DMS114 treated with DMSO at 0.1 percent for 48 hours (cell line): ENCODE data around the gene XPO6.
"Not testable (repeated sequence)": the region's sequence is repeated elsewhere in the genome, so short reads cannot be mapped to it uniquely, and the experiment has no call there.

Experiments
- DNase-seq: peaks from one replicate; lab custom pipeline; 2025; ENCODE audit not compliant: unreplicated experiment; lab: John Stamatoyannopoulos, UW

Gene XPO6

GRCh38 chr16:28118637-28119036, 93.1 kb downstream of the XPO6 start:
- DNase-seq: no peak

DNA sequence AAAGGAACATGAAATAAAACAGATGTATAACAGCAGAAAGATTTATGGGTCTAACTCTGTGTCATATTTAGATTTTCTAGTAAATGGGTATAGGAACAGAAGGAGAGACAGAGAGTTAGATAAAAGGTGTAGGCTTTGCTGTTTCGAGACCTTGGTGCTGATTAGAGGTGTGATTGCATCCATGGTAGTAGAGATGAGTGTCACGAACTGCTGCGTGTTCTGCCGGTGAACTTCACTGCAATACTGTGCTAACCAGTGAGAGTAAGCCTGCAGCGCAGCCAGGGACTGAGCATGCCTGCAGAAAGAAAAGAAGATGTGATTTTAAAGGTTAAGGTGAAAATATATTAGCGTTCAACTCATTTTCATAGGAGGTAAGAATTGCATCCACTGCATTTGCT, 94.6 kb downstream of the XPO6 start:
- DNase-seq: no peak

- DNase-seq: not testable (repeated sequence)
Observed at GRCh38 chr16:28115866-28116265, 95.9 kb downstream of the XPO6 start.

GRCh38 chr16:28112908-28113307, 98.9 kb downstream of the XPO6 start:
- no peak for DNase-seq

GRCh38 chr16:28110977-28111376, 100.8 kb downstream of the XPO6 start:
- no peak for DNase-seq

DNA sequence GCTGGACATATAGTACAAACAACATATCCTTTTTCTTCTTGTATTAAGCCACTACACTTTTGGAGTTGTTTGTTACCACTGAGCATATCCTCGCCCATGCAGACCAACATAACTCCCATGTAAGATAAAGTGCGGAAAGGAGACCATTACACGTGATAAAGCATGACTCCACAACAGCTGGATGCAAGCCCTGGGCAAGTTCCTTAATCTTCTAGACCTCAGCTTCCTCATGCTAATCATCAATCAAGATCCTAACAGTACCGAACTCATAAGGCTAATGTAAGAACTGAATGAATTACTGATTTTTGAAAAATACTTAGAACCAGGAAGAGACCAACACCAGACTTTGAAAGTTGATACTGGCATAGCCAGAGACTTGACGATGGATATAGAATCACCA, 101.3 kb downstream of the XPO6 start:
- DNase-seq: no peak

DNA sequence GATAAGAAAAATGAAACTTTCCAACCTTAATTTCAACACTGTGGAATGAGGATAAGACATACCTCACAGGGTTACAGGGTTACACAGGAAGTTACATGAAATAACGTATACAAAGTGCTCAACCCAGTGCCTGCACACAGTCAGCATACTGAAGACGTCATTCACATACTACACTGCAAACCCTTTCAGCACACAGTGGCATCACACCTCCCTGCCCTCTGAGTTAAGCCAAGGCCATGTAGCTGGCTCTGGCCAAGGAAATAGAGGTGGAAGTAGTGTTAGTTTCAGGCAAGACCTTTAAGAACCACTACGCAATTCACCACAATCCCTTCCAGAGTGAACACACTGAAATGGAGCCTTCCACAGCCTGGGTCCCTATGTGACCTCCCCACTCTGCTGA, 101.7 kb downstream of the XPO6 start:
- no peak for DNase-seq

DNA sequence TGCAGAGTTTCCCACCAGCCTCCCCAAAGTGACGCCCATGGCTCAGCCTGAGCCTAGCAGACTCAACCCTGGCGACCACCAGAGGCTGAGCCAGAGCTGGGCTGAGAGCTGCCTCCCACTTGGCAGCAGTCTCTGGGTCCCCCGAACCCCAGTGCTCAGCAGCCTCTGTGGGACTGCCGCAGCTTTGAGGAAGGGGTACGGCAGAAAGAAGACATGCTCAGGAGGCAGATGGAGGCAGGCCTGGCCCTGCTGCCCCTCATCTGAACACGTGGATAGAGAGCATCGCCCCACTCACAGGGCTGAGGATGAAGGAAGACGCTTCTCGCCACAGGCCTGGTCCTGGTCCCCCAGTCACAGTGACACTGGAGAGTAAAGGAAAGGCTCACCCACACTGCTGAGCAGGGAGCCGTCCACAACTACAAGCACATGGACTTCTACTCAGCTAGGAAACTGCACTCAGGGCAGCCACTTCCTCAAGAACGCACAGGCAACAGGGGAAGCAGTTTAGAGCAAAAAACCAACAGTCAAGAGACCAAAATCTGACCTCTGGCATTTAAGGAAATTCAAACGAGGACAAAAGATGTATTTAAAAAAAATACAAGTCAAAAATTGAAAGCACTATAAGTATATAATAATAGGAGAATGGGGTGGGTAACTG, 103.0 kb downstream of the XPO6 start:
- DNase-seq: no peak

DNA sequence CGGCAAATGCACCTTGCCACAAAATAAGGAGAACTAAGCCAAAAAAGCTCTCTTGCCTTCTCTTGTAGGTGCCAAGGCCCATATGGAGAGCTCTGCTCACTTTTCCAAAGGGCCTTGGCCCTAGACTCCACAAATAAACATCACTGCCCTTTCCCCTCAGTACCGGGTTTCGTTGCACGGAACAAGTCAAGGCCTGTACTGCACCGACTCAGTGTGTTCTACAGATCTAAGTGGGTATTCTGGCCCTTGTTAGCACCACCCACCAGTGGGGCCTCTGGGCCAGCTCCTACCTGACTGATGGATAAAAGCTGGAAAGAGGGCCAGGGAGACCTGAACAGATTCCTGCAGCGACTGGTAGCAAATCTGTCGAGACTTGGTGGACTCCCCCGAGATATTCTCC, 104.5 kb downstream of the XPO6 start:
- DNase-seq: no peak

DNA sequence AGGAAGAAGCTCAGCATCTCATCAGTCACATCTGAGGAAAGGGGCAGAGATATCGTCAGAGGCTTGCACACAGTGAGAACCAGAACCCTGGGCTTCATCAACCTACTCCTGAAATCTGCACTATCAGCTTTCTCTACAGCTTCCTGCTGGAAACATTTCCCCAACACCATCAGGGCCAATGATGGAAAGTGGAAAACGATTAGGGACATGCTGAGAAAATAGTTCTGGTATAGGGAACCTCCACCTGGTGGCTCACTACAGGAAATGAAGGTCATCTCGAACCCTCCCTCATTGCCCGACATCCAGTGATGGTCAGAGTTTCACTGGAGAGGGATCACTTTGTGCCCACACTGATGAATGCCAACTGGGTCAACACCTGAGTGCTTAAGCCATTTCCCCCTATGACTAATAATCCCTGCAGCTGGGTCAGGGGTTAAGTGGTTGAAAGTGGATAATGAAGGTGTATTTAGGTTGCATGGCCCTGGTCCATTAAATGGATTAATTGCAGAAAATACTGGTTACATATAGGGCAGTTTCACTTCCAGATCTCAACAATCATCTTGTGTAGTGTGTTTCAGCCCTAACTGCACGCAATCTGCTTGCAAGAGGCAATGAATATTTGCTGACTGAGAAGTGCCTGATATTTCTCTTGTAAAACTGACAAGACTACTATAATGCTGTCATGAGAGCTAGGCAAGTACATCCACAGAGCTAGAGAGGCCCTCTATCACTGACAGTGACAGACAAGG, 105.1 kb downstream of the XPO6 start:
- DNase-seq: no peak

- no peak for DNase-seq
Observed at GRCh38 chr16:28105954-28106353, 105.8 kb downstream of the XPO6 start.

GRCh38 chr16:28105297-28105696, 106.5 kb downstream of the XPO6 start:
- DNase-seq: no peak

DNA sequence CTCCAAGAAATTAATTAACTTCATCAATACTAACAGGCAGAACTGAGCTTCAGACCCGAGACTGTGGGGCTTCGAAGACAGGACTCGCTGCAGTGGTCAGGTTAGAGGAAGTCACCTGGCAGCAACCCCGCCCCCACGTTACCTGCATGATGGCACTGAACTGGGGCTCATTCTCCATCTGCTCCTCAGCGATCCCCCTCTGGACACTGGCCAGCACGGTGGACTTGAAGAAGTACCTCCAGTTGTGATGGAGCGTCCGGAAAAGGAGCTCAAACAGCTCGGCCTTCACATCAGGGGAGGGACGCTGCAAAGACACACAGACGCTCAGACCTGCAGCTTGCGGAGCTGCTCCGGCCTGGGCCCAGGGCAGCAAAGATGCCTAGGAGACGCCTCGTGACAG, 107.4 kb downstream of the XPO6 start:
- DNase-seq: no peak

GRCh38 chr16:28103516-28104170, 108.1 kb downstream of the XPO6 start:
- no peak for DNase-seq

DNA sequence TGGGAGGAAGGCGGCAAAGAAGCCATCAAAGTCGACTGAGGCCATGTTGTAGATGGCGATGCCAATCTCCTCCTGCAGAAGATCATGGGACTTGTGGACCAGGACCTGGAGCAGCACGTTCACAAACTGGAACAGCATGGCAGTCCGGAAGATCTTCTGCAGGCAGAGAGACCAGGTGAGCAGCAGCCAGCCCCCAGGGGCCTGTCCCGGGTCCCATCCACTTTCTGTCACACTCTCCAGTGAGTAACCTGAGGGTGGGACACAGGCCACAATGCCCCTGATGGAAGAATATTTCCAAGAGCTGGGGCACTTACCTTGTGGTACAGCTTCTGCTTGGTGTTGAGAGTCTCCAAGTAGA, 110.3 kb downstream of the XPO6 start:
- no peak for DNase-seq

DNA sequence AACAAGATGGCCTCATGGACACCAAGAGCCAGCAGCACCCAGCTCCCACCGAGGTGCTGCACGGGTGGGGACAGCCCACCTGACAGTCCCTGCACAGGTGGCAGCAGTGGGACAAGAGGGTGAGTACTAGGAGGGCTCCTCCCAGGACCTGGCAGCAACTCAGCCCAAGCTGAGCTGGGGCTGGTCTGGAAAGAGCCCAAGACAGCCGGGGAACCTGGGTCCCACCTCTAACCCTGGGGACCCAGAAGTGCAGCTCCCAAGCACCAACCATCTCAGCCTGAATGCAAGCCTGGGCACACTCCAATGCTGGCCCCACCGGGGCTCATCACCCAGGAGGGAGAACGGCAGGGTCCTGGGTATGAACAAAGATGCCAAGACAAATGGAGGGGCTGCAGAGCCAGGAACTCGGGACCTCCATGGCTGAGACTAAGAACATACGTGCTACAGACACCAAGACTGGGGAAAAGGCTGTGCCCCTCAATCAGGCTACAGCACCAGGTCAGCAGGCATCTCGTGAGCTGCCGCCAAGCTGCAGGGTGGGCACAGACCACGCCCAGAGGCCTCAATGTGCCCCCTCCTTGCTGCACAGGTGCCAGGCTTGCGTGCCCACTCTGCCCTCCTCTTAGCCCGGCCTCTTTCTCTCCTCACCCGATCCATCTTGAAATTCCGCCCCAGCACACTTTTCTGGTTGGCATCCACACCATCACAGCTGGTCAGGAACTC, 110.8 kb downstream of the XPO6 start:
- no peak for DNase-seq

DNA sequence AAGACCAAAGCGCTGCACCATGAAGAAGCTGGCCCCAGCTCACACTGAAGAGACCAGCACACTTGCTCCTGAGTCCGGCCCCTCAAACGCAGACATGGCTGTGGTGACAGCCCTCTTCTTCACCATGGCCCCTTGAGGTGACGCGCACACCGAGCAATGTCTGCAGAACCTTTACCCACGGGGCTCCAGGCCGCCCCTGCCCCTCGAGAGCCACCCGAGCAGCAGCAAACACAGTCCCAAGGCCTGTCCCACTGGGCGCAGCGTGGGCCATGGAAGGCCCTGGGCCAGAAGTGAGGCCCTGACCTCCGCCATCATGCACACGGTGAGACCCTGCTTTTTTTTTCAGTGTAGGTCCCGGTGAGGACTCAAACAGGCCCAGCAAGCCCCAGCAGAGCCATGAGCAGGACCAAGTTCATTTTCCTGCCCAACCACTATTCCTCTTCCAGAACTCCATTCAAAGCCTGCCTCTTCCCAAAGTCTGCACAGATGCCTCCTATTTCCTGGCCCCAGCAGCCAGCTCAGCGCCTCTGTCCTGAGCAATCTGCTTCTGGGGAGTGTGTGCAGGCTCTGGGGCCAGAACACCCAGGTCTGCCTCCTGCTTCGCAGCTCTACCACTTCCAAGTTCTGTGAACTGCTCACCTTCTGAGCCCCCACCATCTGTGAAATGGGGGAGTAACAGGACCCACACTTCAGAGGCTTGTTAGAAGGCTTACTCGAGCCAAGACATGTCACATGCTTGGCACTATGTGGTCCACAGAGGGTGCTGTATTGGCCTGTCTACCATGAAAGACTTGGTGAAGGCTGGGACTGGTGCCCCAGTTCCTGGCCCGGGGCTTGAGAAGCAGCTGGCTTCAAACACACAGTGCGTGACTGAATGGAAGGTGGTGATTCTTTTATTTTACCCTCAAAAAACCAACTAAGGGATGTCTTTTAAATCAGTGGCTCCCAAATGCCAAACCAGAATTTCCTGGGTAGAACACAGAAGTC, 112.5 kb downstream of the XPO6 start:
- no peak for DNase-seq

GRCh38 chr16:28098171-28098958, 113.4 kb downstream of the XPO6 start:
- no peak for DNase-seq

DNA sequence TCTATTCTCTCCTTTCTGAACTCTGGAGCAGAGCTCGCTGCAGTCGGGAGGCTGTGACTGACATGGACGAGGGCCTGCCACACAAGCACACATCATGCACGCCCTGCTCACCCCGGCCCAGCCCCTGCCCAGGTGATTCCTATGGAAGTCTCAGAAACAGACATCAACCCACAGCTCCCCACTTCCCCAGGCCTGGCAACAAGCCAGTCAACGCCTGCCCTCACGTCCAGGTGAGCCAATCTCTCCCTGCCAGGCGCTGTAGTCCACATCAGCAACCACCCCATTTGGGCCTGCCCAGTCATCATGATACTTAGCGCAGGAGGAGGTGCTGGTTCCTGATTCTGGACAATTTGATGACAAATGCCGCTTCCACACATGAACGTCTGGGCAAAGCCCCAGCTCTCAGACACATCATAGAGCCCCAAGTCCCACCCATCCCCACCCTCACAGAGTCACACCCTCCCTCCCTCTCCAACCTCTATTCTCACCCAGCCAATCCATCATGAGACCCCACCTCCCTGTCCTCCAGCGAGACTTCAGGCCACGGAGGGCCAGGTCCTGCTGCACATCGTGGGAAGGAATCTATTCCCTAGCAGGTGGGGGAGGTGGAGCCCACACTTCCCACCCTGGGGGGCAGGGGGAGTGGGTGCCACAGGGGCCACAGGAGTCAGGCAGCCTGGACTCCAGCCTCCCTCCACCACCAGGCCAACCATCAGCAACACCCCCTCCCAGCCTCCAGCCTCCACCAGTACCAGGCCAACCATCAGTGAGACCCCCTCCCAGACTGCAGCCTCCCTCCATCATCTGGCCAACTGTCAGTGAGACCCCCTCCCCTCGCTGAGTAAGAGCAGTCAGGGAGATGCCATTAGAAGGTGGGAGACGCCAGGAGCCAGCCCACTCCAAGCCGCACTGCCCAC, 114.5 kb downstream of the XPO6 start:
- no peak for DNase-seq
